ENCODE results near the gene PTDSS2. TPM values are rescaled to one million over a fixed set of nuclear protein-coding genes. Genes with fewer than 3 reads are reported as not detected.

The PTDSS2 gene
- total RNA-seq, 8 experiments from 2014 or later = 11.4 to 37.9 (median 21.2) TPM

DNA sequence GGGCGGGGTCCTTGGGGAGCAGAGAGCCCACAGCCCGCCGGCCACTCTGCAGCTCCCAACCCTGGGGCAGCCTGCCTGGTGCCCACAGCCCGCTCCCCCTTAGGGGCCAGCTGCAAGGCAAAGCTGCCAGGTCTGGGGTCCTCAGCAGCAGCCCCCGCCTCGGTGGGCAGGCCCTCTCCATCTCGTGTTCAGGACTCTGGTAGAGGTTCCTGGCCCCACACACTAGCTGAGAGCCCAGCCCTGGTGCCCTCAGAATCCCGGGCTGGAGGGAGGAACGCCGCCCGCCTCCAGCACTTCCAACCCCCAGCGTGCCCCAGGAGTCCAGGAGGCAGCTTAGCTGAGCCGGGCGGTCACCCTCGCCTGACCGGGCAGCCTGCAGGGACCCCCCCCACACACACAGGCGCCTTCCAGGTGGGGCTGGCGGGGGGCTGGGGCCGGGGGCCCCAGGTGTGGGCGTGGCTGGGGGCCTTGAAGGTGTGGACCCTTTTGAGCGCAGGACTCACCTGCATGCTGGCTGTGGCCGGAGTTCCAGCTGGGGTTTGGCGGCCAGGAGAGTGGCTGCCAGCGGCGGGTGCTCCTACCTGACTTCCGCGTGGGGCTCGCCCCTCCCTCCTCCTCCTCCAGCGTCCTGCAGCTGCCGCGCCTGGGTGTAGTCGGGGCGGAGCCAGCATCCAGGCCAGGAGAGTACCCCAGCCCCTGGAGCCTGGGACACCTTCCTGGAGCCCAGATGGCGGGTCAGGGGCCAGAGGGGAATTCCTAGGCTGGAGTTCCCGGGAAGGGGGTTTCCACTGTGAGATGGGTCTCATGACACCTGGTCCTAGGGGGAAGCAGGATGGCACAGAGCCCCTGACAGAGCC lies 8.4 kb upstream of the PTDSS2 start, which contains the start of gene ANO9:
Gene ANO9, minus strand, starts transcription at position 594 of the 857 bp plus-strand sequence. Its CDS starts 85 bp downstream, at position 509.
- WGBS, 10 experiments = 69% methylated on average over 7 of the region's 35 CpGs; no CpG with 5 or more reads in 9 of the 10 experiments
- ATAC-seq (replicated peaks in 6 of 8) = peak in 6 of 8 experiments; percentile 6 to 47 (median 37)
- Histone ChIP-seq H3K27ac (no peak within 1 kb of the TSS), H3K4me1 (replicated peaks in 1 of 2) (peaks cover 0 to 11% of the 10 kb centered on the region in 2 donors), H3K4me3 (no peak within 1 kb of the TSS)
- in situ Hi-C loops (cut with MboI; ENCODE audit: low pct_unique_long_range_greater_than_20kb in 2 of 9, low sequenced_read_pairs in 9 of 9, unreplicated experiment in 9 of 9) = no loop called here

DNA sequence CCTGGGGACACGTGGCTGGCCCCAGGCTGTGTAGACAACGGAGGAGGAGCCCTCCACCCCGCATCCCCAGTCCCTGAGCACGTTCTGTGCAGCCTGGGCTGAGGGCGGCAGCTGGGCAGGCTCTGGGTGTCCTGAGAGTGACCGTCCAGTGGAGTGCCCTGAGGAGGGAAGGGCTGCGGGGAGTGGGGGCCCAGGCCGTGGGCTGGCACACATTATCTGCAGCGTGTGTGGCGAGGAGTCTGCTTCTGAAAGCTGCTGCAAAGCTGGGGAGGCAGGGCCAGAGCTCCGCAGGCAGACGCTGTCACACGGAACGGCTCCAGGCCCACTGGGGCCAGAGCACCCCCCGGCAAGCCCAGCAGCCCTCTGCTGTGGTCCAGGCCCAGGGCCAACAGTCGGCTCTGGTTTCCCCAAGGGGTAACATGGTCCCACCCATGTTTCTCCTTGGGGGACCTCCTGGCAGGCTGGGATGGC lies 7.4 kb upstream of the PTDSS2 start:
- in situ Hi-C loops (cut with MboI; ENCODE audit: low pct_unique_long_range_greater_than_20kb in 2 of 9, low sequenced_read_pairs in 9 of 9, unreplicated experiment in 9 of 9) = no loop called here
- 0 to 100% (median 63%) methylated on average over 1 to 5 of the region's 16 CpGs; no CpG with 5 or more reads in 6 of the 10 experiments for WGBS, 10 experiments
- ATAC-seq (replicated peaks in 6 of 8) = peak in 5 of 8 experiments; percentile 39 to 78 (median 48)
- Histone ChIP-seq H3K27ac (no peak overlapping the region), H3K4me1 (replicated peaks in 1 of 2) (peaks cover 2 to 14% of the 10 kb centered on the region in 2 donors), H3K4me3 (no peak overlapping the region)

GRCh38 chr11:443542-444199 lies 6.4 kb upstream of the PTDSS2 start:
- Histone ChIP-seq H3K27ac (no peak overlapping the region), H3K4me1 (replicated peaks in 1 of 2) (peaks cover 3 to 16% of the 10 kb centered on the region in 2 donors), H3K4me3 (no peak overlapping the region)
- WGBS, 10 experiments = 38 to 100% (median 80%) methylated on average over 1 to 11 of the region's 16 CpGs; no CpG with 5 or more reads in 3 of the 10 experiments
- ATAC-seq (replicated peaks in 6 of 8) = no peak
- in situ Hi-C loops (cut with MboI; ENCODE audit: low pct_unique_long_range_greater_than_20kb in 2 of 9, low sequenced_read_pairs in 9 of 9, unreplicated experiment in 9 of 9) = no loop called here

- no peak overlapping the region for H3K4me3 ChIP-seq
- peaks cover 12 to 24% of the 10 kb centered on the region in 2 donors for H3K4me1 ChIP-seq (replicated peaks in 1 of 2)
- H3K27ac ChIP-seq = no peak overlapping the region
- WGBS, 10 experiments = 17 to 100% (median 62%) methylated on average over 1 to 9 of the region's 12 CpGs
- in situ Hi-C loops (cut with MboI; ENCODE audit: low pct_unique_long_range_greater_than_20kb in 2 of 9, low sequenced_read_pairs in 9 of 9, unreplicated experiment in 9 of 9) = no loop called here
- peak in 3 of 8 experiments; percentile 2 to 64 (median 59) for ATAC-seq (replicated peaks in 6 of 8)
These were observed 5.5 kb upstream of the PTDSS2 start for GRCh38 chr11:444396-445144.

- no peak for ATAC-seq (replicated peaks in 6 of 8)
- in situ Hi-C loops (cut with MboI; ENCODE audit: low pct_unique_long_range_greater_than_20kb in 2 of 9, low sequenced_read_pairs in 9 of 9, unreplicated experiment in 9 of 9) = no loop called here
- H3K4me3 ChIP-seq = no peak overlapping the region
- no peak overlapping the region for H3K27ac ChIP-seq
- peaks cover 12 to 24% of the 10 kb centered on the region in 2 donors for H3K4me1 ChIP-seq (replicated peaks in 1 of 2)
- 8 to 100% (median 53%) methylated on average over 1 to 5 of the region's 20 CpGs; no CpG with 5 or more reads in 1 of the 10 experiments for WGBS, 10 experiments
These were observed 4.1 kb upstream of the PTDSS2 start for GRCh38 chr11:445765-446588.

GRCh38 chr11:446891-447290 lies 3.2 kb upstream of the PTDSS2 start:
- no peak overlapping the region for H3K27ac ChIP-seq
- H3K4me1 ChIP-seq (replicated peaks in 1 of 2) = peaks cover 21 to 29% of the 10 kb centered on the region in 2 donors
- in situ Hi-C loops (cut with MboI; ENCODE audit: low pct_unique_long_range_greater_than_20kb in 2 of 9, low sequenced_read_pairs in 9 of 9, unreplicated experiment in 9 of 9) = no loop called here
- no peak overlapping the region for H3K4me3 ChIP-seq
- WGBS, 10 experiments = 80 to 100% (median 86%) methylated on average over 1 to 3 of the region's 7 CpGs; no CpG with 5 or more reads in 6 of the 10 experiments
- no peak for ATAC-seq (replicated peaks in 6 of 8)

- H3K27ac ChIP-seq = peak overlapping the region; percentile 84 to 89
- in situ Hi-C loops (cut with MboI; ENCODE audit: low pct_unique_long_range_greater_than_20kb in 2 of 9, low sequenced_read_pairs in 9 of 9, unreplicated experiment in 9 of 9) = no loop called here
- peak; percentile 44 to 74 (median 70) for ATAC-seq (replicated peaks in 6 of 8)
- peaks cover 21% of the 10 kb centered on the region in 2 donors for H3K4me1 ChIP-seq (replicated peaks in 1 of 2)
- peak overlapping the region; percentile 45 to 96 (median 50) for H3K4me3 ChIP-seq
- WGBS, 10 experiments = 0 to 28% (median 7%) methylated on average over 3 to 10 of the region's 55 CpGs; no CpG with 5 or more reads in 6 of the 10 experiments
These were observed 2.0 kb upstream of the PTDSS2 start for GRCh38 chr11:447923-448731.

- ATAC-seq (replicated peaks in 6 of 8) = peak; percentile 4 to 17 (median 10)
- 0 to 7% (median 2%) methylated on average over 3 to 11 of the region's 46 CpGs; no CpG with 5 or more reads in 5 of the 10 experiments for WGBS, 10 experiments
- in situ Hi-C loops (cut with MboI; ENCODE audit: low pct_unique_long_range_greater_than_20kb in 2 of 9, low sequenced_read_pairs in 9 of 9, unreplicated experiment in 9 of 9) = no loop called here
- H3K4me1 ChIP-seq (replicated peaks in 1 of 2) = peaks cover 21 to 25% of the 10 kb centered on the region in 2 donors
- peak overlapping the region; percentile 53 to 59 for H3K27ac ChIP-seq
- H3K4me3 ChIP-seq = peak overlapping the region; percentile 68 to 96 (median 89)
These were observed 851 bp downstream of the PTDSS2 start for GRCh38 chr11:450809-451451.

DNA sequence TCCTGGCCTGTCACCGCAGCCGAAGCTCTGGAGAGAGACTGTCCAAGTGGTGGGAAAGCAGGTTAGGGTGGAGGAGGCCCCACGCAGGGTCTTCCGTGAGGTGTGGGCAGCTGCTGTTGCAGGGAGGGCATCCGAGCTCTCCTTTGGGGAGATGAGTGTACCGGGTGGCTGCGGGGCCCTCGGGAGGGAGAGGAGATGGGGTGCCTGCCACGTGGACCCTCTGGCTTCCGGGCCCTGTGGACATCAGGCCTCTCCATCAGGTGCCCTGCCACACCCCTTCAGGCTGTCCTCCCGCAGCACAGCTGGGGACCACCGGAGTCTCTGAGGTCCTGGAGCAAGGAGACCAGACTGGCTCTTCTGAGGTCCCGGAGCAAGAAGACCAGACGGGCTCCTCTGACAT lies 1.7 kb downstream of the PTDSS2 start:
- WGBS, 10 experiments = 82 to 100% (median 95%) methylated on average over 1 to 4 of the region's 14 CpGs; no CpG with 5 or more reads in 6 of the 10 experiments
- in situ Hi-C loops (cut with MboI; ENCODE audit: low pct_unique_long_range_greater_than_20kb in 2 of 9, low sequenced_read_pairs in 9 of 9, unreplicated experiment in 9 of 9) = no loop called here
- Histone ChIP-seq H3K4me3 (peak overlapping the region in 1 of 5 donors; percentile 96), H3K27ac (no peak overlapping the region), H3K4me1 (replicated peaks in 1 of 2) (peaks cover 21 to 25% of the 10 kb centered on the region in 2 donors)
- ATAC-seq (replicated peaks in 6 of 8) = no peak

GRCh38 chr11:452203-452744 lies 2.2 kb downstream of the PTDSS2 start:
- ATAC-seq (replicated peaks in 6 of 8) = no peak
- in situ Hi-C loops (cut with MboI; ENCODE audit: low pct_unique_long_range_greater_than_20kb in 2 of 9, low sequenced_read_pairs in 9 of 9, unreplicated experiment in 9 of 9) = no loop called here

More at GRCh38 chr11:452203-452744, 2.2 kb downstream of the PTDSS2 start:
- no peak overlapping the region for H3K27ac ChIP-seq
- WGBS, 10 experiments = 50 to 100% (median 100%) methylated on average over 1 to 3 of the region's 12 CpGs; no CpG with 5 or more reads in 6 of the 10 experiments
- peaks cover 21 to 25% of the 10 kb centered on the region in 2 donors for H3K4me1 ChIP-seq (replicated peaks in 1 of 2)
- no peak overlapping the region for H3K4me3 ChIP-seq

All from motor neuron (in vitro differentiated cells).